ENCODE data around the gene TRA2A. TPM values are rescaled to one million over a fixed set of nuclear protein-coding genes. Genes with fewer than 3 reads are reported as not detected.

TRA2A gene
- total and polyA plus RNA-seq, 10 of the 15 experiments (the other 5 are each of a cell fraction or from before 2014, with no cell fraction given): 25.0 to 224 (median 91.3) TPM

DNA sequence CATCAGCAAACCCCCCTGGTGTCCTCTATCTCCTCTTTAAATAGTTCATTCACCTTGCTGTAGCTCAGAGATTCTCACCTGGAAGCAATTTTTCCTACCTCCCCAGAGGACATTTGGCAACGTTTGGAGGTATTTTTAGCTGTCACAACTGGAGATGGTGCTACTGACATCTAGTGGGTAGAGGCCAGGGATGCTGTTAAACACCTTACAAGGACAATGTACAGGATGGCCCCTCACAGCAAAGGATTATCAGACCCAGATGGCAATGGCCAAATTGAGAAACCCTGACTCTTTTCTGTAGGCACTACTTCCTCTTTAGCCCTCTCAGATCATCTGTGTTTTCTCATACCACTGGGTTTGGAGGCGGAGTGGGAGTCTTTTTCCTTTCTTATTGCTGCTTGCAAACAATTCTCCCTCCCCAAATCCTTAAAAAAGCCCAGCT, 13.2 kb upstream of the TRA2A start (continued):
- TF ChIP-seq, protein P1, sequence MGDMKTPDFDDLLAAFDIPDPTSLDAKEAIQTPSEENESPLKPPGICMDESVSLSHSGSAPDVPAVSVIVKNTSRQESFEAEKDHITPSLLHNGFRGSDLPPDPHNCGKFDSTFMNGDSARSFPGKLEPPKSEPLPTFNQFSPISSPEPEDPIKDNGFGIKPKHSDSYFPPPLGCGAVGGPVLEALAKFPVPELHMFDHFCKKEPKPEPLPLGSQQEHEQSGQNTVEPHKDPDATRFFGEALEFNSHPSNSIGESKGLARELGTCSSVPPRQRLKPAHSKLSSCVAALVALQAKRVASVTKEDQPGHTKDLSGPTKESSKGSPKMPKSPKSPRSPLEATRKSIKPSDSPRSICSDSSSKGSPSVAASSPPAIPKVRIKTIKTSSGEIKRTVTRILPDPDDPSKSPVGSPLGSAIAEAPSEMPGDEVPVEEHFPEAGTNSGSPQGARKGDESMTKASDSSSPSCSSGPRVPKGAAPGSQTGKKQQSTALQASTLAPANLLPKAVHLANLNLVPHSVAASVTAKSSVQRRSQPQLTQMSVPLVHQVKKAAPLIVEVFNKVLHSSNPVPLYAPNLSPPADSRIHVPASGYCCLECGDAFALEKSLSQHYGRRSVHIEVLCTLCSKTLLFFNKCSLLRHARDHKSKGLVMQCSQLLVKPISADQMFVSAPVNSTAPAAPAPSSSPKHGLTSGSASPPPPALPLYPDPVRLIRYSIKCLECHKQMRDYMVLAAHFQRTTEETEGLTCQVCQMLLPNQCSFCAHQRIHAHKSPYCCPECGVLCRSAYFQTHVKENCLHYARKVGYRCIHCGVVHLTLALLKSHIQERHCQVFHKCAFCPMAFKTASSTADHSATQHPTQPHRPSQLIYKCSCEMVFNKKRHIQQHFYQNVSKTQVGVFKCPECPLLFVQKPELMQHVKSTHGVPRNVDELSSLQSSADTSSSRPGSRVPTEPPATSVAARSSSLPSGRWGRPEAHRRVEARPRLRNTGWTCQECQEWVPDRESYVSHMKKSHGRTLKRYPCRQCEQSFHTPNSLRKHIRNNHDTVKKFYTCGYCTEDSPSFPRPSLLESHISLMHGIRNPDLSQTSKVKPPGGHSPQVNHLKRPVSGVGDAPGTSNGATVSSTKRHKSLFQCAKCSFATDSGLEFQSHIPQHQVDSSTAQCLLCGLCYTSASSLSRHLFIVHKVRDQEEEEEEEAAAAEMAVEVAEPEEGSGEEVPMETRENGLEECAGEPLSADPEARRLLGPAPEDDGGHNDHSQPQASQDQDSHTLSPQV (IDR thresholded peaks at IDR 0.05): no peak
- TF ChIP-seq, protein P2, sequence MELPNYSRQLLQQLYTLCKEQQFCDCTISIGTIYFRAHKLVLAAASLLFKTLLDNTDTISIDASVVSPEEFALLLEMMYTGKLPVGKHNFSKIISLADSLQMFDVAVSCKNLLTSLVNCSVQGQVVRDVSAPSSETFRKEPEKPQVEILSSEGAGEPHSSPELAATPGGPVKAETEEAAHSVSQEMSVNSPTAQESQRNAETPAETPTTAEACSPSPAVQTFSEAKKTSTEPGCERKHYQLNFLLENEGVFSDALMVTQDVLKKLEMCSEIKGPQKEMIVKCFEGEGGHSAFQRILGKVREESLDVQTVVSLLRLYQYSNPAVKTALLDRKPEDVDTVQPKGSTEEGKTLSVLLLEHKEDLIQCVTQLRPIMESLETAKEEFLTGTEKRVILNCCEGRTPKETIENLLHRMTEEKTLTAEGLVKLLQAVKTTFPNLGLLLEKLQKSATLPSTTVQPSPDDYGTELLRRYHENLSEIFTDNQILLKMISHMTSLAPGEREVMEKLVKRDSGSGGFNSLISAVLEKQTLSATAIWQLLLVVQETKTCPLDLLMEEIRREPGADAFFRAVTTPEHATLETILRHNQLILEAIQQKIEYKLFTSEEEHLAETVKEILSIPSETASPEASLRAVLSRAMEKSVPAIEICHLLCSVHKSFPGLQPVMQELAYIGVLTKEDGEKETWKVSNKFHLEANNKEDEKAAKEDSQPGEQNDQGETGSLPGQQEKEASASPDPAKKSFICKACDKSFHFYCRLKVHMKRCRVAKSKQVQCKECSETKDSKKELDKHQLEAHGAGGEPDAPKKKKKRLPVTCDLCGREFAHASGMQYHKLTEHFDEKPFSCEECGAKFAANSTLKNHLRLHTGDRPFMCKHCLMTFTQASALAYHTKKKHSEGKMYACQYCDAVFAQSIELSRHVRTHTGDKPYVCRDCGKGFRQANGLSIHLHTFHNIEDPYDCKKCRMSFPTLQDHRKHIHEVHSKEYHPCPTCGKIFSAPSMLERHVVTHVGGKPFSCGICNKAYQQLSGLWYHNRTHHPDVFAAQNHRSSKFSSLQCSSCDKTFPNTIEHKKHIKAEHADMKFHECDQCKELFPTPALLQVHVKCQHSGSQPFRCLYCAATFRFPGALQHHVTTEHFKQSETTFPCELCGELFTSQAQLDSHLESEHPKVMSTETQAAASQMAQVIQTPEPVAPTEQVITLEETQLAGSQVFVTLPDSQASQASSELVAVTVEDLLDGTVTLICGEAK (IDR thresholded peaks at IDR 0.05; ENCODE audit: borderline replicate concordance): no peak
- TF ChIP-seq SPI1 (IDR thresholded peaks at IDR 0.05; ENCODE audit: borderline replicate concordance, insufficient read depth, low read depth, low read length) (peak; percentile 39; the same call in 1 of the 2 replicates), MEF2B (IDR thresholded peaks at IDR 0.05; ENCODE audit: partially characterized antibody, poor library complexity, severe bottlenecking) (peak; percentile 55), RAD51 (IDR thresholded peaks at IDR 0.05) (no peak), NFXL1 (IDR thresholded peaks at IDR 0.05; ENCODE audit: borderline replicate concordance) (no peak), SMARCA5 (IDR thresholded peaks at IDR 0.05) (no peak), FOXK2 (IDR thresholded peaks at IDR 0.05) (no peak), JUNB (IDR thresholded peaks at IDR 0.05) (0 out of 2 replicates have a peak, but pooled peaks have one; percentile 3), EP300 (IDR thresholded peaks at IDR 0.05; ENCODE audit: borderline replicate concordance in 1 of 2, control insufficient read depth in 1 of 2, low read depth in 2 of 2, low read length in 2 of 2) (no peak), LARP7 (IDR thresholded peaks at IDR 0.05) (no peak), EZH2 (IDR thresholded peaks at IDR 0.05; ENCODE audit: borderline replicate concordance, control insufficient read depth, low read depth, low read length) (no peak), ESRRA (IDR thresholded peaks at IDR 0.05; ENCODE audit: low read length) (no peak)
- TF ChIP-seq, protein P3, sequence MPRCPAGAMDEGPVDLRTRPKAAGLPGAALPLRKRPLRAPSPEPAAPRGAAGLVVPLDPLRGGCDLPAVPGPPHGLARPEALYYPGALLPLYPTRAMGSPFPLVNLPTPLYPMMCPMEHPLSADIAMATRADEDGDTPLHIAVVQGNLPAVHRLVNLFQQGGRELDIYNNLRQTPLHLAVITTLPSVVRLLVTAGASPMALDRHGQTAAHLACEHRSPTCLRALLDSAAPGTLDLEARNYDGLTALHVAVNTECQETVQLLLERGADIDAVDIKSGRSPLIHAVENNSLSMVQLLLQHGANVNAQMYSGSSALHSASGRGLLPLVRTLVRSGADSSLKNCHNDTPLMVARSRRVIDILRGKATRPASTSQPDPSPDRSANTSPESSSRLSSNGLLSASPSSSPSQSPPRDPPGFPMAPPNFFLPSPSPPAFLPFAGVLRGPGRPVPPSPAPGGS (IDR thresholded peaks at IDR 0.05; ENCODE audit: borderline replicate concordance, insufficient read depth, low read depth, low read length, poor library complexity, severe bottlenecking): no peak
- TF ChIP-seq, protein P4, sequence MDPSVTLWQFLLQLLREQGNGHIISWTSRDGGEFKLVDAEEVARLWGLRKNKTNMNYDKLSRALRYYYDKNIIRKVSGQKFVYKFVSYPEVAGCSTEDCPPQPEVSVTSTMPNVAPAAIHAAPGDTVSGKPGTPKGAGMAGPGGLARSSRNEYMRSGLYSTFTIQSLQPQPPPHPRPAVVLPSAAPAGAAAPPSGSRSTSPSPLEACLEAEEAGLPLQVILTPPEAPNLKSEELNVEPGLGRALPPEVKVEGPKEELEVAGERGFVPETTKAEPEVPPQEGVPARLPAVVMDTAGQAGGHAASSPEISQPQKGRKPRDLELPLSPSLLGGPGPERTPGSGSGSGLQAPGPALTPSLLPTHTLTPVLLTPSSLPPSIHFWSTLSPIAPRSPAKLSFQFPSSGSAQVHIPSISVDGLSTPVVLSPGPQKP (IDR thresholded peaks at IDR 0.05; ENCODE audit: low read depth, low read length): no peak
- TF ChIP-seq, protein P5, sequence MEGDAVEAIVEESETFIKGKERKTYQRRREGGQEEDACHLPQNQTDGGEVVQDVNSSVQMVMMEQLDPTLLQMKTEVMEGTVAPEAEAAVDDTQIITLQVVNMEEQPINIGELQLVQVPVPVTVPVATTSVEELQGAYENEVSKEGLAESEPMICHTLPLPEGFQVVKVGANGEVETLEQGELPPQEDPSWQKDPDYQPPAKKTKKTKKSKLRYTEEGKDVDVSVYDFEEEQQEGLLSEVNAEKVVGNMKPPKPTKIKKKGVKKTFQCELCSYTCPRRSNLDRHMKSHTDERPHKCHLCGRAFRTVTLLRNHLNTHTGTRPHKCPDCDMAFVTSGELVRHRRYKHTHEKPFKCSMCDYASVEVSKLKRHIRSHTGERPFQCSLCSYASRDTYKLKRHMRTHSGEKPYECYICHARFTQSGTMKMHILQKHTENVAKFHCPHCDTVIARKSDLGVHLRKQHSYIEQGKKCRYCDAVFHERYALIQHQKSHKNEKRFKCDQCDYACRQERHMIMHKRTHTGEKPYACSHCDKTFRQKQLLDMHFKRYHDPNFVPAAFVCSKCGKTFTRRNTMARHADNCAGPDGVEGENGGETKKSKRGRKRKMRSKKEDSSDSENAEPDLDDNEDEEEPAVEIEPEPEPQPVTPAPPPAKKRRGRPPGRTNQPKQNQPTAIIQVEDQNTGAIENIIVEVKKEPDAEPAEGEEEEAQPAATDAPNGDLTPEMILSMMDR (IDR thresholded peaks at IDR 0.05 in 2 of 3, conservative IDR thresholded peaks at IDR 0.05 in 1 of 3; ENCODE audit: control insufficient read depth in 2 of 3, extremely low read depth in 1 of 3, insufficient read depth in 1 of 3, low read depth in 3 of 3, low read length in 3 of 3): peak; percentile 53 to 65 (median 64); a peak in 5 of 6 replicates

Measured in GM12878 (cell line).